ENCODE data around the gene SNTG2.

Gene SNTG2

DNA sequence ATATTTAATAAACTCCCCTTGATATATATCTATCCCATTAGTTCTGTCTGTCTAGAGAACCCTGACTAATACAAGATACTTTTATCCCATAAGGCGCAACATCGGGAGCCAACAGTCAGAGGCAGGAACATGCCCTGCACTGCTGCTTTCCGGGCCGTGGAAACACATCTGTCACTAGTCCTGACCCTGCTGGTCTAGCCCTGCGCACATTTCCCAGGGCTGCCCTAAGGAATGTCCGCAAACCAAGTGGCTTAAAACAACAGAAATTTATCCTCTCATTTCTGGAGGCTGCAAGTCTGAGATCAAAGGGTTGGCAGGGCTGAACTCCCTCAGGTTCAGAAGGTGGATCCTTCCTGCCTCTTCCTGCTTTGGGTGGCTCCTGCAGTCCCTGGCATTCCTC lies 348.4 kb downstream of the SNTG2 start:
- no peak for DNase-seq

DNA sequence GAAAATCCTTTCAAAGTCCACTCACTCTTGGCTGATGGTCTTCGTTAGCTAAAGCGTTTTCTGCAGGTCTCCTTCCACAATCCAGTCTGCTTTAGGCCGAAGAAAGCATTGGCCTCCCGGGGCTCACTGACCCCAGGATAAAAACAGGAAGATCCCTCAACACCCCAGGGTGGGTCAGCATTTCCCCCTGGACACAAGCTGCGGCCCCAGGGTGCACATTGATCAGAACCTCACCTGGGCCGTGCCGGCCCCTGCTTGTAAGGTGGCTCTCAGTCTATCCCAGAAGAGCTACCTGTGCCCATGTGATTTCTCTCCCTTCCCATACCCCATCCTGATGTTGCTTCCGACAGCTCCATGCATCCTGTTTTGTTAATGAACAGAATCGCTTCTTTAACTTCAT lies 349.6 kb downstream of the SNTG2 start:
- DNase-seq, result no peak

DNA sequence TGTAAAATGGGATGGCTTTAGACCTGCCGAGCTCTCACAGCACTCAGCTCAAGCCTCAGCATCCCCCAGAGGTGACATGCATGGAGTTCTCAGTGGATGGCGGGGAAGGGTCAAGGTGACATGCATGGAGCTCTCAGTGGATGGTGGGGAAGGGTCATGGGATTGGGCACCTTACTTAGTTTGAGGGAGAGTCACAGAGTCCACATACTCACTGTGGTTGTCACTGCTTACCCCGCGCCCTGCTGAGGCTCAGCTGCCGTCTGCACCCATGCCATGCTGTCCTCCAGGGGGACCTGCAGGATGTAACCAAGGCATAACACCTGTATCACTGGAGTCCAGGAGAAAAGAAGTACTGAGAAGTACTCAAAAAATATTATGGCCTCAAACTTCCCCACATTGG lies 350.4 kb downstream of the SNTG2 start:
- no peak for DNase-seq

DNA sequence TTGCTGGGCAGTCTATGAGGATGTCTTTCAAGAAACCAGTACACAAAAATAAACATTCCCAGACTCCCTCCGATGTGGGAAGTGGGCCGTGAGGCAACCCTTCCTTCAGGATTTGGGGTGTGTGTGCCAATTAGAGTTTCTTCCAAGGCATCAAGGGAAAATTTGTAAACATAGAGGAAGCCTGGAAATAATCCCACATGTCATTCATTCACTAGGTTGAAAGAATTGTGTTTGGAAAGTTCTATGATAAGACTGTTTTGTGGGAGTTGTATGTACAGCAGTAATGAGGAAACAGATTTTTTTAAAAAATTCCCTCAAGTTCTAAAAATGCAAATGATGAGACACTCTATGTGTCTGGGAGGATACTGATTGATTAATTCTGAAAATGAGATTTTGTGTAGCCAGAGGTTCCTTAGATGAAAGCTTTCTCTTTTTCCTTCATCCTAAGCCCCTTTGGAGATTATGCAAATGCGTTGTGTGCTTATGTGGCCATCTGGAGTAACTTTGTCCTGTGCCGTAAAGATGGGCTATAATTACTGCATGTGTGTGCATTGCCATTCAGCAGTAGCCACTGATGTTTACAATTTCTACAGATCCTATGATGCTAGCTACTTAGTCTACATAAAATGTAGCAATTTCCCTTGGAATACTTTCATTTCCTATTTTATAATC lies 354.8 kb downstream of the SNTG2 start:
- DNase-seq, result no peak

DNA sequence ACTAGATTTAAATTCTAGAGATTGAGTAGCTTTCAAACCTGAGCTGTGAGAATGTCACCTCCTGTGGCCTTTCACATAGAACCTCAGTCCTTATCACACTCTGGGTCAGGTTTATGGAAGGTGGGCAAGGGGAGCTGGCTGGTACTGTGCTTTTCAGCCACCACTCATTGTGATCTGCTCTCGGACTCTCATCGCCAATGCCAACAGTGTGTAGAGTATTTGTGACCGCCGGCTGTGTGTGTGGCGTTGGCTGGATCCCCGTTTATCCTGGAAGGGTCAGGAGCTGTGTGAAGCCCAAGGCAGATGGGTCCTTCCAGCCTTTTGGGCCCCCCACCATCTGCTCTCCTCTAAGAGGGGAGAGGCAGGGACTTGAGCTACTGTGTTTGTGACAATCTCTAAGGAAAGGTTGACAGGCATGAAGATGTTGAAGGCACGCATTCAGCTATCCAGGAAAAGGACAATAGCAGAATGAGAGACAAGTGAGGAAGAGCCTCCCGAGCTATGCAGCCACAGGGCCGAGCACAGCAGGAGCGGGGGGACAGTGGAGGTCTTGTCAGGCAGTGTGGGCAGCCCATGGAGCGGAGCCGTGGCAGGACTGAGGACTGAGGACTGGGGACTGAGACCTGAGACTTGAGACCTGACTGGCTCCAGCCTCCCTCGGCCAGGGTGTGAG lies 355.5 kb downstream of the SNTG2 start:
- DNase-seq, result no peak

DNA sequence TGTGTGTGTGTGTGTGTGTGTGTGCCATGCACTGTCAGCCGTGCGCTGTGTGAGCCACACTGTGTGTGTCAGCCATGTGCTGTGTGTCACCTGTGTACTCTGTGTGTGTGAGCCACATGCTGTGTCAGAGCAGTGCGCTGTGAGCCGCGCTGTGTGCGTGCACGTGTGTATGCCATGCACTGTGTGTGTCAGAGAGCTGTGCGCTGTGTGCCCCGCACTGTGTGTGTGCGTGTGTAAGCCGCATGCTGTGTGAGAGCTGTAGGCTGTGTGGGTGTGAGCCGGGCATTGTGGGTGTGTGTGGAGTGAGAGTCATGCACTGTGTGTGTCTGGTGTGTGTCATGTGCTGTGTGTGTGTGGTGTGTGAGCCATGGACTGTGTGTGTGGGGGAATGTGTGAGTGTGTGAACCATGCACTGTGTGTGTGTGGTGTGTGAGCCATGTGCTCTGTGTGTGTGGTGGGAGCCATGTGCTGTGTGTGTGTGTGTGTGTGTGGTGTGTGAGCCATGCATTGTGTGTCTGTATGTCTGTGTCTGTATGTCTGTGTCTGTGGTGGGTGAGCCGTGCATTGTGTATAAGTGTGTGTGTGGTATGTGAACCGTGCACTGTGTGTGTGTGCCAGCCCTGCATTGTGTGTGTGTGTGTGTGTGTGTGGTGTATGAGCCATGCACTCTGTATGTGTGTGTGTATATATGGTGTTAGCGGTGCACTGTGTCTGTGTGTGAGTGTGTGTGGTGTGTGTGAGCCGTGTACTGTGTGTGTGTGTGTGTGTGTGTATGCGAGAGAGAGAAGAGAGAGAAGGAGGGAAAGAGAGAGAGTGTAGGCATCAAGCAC lies 356.3 kb downstream of the SNTG2 start:
- no peak for DNase-seq

DNA sequence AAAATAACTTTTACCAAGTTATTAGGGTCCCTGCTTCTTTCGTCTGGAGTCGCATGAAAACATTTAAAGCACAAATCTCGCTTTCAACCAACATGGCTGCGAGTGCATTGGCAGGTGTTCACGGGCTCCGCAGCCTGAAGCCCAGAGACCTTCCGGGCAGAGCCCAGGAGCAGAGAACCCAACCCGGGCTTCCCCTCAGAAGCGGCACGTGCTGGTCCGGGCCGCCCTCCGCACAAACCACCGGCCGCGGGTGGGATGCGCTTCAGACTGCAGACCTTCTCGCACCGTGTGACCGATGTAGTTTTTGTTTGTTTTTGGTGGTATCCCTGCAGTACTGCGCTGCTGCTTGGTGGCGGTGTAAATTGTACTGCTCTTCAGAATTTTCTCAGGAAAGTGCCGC lies 357.0 kb downstream of the SNTG2 start:
- no peak for DNase-seq

DNA sequence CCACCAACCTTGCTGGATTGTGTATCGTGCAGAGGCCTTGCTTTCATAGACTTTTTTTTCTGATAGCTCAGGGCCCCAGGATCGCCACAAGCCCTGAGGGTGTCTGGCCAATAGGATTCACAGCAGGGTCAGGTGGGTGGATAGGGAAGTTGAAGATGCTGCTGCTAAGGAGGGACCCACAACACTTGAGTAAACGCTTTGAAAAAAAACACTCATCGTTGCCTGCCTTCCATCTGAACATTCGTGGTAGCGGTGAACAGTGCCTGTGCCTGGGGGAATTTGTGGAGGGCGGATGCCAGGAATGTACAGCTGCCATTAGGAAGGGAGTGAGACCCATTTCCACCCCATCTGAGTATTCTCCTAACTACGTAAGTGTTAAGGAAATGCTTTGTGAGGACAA lies 358.0 kb downstream of the SNTG2 start:
- DNase-seq, result no peak

DNA sequence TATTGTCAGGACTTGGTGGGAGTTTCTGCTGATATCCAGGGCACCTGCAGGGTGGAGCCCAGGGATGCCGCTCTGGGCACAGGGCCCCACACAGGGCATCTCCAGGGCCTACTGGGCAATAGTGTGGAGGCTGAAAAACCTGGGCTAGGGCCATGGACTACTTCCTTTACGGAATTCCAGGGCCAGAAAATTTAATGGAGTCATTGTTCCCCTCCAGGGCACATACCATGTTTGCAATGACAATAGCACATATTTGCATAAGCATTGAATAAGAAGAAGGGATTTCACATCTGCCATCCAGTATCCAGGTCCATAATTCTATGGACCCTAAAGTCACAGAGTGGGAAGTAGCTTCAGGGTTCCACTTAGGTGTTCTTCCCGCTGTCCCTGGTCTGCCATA lies 358.9 kb downstream of the SNTG2 start:
- DNase-seq, result no peak

DNA sequence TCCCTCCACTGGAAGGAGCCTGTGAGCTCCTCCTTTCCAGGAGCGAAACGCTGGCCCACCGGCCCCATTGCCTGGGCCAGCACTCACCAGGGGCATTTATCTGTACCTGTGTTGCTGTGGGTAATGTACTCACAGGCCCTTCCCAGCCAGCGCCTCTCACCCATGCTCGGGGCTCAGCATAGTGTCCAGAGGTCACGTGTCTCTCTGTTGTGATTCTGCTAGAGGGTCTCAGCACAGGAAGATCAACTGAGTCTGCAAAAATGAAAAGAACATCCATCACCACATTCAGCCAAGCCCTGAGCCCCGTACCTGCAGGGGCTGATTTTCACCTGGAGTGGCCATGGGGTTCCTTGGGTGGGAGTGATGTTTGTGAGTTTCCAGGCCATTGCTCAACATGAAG lies 359.6 kb downstream of the SNTG2 start:
- no peak for DNase-seq

DNA sequence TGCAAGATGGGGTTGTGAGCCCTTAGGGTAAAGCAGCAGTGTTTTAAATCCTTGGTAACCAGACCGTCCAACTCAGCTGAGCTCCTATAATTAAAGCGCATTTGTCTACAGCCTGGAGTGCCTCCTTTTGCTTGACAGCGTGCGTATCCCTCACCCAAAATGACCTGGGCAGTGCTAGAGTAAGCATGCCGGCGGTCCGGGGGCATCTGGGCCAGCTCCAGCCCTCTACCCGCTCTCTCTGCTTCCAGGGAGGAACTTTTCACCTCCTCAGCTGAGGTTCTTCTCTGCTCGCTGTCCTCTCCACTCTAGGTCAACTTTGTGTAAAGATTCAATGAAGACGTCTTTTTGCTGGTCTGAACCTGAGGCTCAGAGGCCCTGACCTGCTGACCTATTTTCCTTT lies 360.2 kb downstream of the SNTG2 start:
- no peak for DNase-seq

DNA sequence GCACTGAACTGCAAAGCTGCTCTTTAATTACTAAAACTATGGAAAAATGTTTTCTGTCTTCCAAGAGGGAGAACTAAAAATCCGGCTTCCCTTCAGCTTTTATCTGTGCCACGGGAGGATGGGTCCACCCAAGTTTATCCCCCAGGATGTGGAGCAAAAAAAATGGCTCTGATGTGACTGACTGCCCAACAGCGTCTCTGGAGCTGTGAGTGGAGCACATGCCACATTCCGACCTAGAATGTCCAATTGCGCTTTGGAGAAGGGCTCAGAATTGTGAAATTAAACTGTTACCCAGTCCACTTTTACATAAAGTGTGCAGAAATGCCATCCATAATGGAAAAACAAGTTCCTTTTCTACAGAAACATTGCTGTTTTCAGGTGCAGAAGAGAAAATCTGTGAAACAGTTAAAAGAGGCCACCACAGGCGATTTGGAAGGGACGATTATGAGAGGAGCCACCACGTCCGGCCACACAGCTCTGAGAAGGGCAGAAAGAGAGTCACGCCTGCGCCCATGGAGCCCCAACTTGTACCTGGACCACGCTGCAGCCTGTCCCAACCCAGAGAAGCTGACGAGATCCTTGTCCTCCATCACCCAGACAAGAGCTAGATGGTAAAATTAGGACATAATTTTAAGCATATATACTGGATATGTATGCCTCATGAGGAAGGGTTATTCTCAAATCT lies 362.7 kb downstream of the SNTG2 start:
- no peak for DNase-seq

DNA sequence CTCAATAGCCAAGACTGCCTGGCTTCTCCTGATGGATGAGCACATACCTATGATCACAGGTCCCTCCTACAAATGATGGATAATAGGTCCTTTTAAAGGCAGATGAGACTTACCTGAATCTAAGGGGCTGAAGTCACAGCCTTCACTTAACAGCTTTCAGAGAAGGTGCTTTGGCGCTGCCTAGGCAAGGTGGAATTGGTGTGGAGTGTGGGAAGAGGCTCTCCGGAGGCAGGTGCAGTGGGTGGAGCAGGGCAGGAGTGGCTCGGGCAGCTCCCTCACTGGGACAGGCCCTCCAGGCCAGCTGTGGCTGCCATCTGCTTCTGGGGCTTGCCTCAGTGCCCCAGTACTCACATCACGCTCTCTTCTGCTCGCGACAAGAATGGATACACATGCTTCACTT lies 363.6 kb downstream of the SNTG2 start:
- DNase-seq, result no peak

DNA sequence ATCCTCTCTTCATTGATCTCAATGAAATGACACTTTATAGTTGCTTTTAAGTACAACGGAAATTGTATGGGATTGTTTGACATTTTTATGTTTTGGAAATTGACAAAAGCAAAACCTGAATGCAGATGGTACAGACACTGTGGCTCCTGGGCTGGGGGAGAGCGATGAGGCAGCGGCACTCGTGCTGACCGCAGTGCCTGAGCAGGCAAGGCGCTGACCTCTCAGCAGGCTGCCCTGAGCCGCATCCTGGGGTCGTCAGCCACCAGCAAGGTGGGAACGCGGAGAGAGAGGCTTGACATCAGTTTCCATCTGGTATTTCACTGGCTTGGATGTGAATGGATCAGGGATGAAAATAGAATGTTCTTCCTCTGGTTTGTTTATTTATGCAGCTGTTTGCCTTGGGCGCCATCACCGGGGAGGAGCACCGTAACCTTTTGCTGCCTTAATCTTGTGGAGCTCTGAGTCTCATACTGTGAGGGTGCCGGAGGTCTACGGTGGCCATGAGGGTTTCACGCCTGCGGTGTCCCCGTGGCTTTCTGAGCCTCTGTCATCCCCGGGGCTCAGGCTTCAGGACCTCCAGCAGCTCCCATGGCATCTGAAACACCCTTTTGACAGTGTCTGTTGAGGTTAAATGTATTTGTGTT lies 367.8 kb downstream of the SNTG2 start:
- DNase-seq, result no peak

DNA sequence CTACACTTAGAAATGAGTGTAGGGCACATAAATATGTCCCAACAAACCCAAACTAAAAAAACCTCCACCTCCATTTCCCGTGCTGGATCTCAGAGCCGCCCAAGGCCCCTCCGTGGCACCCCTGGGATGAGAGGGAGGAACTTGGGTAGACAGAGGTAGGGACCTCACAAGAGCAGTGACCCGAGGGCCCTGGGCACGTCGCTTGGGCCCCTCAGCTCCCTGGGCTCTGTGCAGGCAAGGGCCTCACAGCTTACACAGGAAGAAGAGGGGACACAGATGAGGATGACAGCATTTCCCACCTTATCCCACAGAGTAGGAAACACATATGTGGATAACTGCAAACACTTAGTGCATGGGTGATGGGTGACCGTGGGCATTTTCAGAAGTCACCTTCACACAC lies 368.7 kb downstream of the SNTG2 start:
- no peak for DNase-seq

DNA sequence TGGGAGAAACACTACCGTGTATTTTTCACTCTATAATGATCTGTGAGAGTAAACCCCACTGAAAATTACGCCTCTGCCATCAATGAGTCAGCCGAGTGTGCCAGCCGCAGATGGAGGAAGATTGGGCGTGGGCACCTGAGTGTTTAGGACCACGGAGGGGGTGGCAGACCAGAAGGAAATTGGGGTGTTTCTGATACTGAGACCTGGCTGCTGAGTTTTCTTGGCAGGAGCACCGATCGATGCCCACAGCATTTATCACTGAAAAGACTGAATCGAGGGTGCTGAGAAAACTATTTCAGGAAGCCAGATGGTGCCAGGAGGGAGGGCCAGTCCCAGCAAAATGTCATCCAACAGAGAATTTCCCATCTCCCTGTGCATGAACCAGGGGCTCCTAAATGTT lies 370.7 kb downstream of the SNTG2 start:
- DNase-seq, result no peak

DNA sequence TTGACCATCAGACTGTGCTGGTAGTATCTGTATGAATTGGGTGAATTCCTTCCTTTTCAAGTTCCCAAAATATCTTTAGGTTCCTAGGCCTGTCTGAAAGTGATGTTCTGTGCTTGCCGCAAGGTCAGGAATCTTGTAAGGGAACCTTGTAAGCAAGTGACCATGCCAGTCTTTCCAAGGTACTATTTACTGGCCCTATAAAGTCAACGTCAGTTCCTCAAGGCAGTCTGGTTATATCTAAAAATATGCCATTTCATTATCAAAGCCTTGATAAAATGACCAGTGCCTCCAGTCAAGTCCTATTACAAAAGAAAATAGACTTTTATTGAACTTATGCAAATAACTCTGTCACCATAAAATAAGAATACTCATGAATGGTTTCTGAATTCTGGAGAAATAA lies 374.2 kb downstream of the SNTG2 start:
- DNase-seq, result no peak

DNA sequence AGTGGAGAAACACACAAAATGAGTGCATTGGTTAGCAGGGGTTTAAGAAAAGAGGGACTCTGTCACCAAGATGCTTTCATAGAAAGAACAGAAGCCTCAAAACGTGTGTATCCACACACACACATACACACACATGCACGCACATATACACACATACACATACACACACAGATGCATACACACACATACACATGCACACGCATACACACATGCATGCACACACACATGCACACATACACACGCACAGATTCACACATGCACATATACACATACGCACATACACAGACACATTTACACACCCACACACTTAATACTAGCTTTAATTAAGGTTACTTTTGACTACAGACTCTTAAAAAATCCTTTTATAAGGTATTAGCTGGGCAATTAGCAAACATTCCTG lies 378.0 kb downstream of the SNTG2 start:
- DNase-seq, result no peak

DNA sequence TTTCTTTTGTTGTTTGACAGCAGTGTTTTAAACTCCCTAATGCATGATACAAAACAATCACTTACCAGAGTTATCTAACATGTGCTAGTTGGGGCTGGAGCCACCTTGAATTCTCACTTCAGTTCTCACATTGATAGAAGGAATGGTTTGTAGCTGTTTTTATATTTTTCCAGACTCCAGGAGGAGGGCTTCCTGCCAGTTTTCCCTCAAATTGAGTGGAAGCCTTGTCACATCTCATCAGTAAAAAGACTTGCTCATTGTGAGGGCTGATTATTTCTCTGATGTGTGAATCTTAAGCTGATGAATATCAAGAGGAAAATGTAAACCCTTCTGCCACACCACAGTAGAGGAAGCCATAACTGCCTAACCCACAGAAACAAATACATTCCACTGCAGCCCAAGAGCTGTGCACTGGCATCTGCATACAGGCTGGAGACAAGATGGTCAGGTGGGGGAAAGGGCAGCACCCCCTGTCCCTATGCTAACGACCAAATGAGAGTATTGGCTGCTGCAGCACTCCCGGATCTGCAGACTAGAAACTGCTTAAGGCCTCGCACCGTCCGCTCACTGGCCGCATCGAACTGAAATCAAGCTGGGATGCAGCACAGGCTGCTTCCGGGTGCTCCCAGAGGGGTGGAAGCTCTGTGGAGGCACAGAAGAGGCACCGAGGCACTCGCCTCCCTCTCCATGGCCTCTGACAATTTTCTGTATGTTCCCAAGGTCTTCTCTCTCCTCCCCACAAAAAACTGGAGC lies 388.9 kb downstream of the SNTG2 start:
- no peak for DNase-seq

DNA sequence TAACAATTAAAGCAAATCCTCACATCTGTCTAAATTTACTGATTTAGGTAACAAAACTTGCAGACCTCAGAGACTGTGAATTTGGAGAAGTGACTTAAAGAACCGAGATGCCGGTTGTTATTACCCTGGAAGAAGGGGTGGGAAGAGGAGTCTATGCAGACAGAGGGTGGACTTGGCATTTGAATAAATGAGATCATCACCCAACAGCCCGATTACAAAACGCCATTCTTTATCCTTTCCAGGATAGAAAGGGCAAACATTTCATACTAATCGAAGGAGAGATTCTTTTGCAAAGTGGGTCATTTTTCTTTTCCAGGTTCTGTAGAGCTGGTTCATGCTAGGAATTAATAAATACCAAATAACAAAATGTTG lies 389.5 kb downstream of the SNTG2 start:
- no peak for DNase-seq

DNA sequence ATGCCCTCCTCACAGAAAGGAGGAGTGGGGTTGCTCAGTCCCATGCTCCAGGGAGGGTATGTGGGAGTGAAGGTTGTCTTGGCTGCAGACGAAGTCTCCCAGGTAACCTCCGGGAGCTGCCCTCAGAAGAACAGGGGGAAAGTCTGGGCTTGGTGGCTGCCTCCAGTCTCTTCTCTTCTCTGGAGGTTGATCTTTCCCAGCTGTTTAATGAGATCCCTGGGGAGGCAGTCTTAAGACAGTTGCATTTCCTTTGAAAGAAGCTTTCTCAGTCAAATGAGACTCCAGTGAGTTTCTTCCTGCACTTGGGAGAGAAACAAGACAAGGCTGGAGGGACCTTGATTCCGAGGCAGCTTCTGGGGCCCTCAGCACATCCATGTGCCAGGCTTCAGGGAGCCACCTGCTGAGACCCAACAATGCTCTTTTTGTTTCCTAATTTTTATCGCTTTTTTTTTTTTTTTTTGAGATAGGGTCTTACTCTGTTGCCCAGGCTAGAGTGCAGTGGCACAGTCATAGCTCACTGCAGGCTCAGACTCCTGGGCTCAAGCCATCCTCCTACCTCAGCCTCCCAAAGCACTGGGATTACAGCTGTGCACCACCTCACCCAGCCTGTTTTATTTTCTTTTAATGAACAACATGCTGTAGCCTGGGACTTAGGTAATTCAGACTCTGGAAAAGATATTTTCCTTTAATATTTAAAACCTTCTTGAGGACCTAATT lies 390.9 kb downstream of the SNTG2 start:
- DNase-seq, result no peak

DNA sequence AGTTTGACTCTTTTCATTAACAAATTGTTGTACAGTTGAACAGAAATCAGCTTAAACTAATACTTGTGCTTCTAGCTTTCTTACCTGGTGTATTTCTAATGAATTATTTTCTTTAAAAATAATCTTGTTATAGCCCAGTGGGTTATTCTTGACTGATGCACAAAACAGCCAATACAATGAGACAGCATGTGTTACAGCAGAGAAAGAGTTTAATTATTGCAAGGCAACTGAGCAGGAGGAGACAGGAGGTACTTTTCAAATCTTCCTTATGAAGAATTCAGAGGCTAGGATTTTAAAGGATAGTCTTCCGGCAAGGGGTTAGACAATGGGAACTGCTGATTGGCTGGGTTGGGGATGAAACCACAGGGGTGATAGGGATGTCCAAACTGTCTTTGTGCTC lies 398.1 kb downstream of the SNTG2 start:
- no peak for DNase-seq

All from SIG-M5 (cell line).